HG02970 (cell line): ENCODE measurements around the gene FGFRL1.
A peak's percentile ranks its signal among the peaks of the same experiment; 100 is the strongest.
"Not testable (repeated sequence)": the region's sequence is repeated elsewhere in the genome, so short reads cannot be mapped to it uniquely, and the experiment has no call there.

ENCODE experiments used
- ATAC-seq: cut with Tn5 transposase; IDR thresholded peaks from one replicate; pipeline ENCODE4 v1.9.1; 2021; ENCODE audit warnings: mild to moderate bottlenecking, moderate library complexity, moderate number of reproducible peaks; ENCODE audit not compliant: unreplicated experiment, low FRiP score

Gene FGFRL1

DNA sequence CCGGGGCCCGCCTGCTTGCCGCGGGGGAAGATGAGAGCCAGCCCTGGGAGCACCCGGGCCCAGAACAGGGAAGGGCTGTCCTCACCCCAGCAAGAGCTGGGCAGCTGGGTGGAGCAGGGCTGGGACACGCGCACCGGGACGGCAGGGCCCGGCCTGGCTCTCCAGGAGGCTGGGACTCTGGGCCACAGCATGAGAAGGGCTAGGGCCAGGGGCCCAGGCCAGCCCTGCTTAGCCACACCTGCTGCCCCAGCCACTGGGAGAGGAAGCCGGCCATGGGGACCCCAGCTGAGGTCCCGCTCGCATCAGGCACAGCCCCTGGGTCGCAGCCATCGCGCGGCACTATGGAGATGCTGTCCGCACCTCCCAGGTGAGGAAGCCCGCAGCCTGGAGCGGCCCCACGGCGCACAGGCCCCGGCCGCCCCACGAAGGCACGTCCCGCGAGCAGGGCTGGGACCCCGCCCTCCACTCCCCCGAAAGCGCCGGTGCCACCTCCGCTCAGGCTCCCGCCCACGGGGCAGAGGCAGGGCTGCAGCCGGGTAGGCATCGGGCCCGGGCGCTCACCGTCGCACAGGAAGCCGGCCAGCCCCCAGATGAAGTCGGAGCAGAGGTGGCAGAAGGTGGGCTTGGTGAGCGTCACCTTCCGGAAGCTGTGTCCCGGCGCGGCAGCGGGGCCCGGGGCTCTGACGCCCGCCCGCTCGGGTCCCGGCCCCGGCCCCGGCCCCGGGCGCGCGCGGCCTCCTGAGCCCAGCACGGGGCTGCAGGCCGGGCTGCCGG lies 38.6 kb upstream of the FGFRL1 start:
- ATAC-seq, result peak; percentile 38

DNA sequence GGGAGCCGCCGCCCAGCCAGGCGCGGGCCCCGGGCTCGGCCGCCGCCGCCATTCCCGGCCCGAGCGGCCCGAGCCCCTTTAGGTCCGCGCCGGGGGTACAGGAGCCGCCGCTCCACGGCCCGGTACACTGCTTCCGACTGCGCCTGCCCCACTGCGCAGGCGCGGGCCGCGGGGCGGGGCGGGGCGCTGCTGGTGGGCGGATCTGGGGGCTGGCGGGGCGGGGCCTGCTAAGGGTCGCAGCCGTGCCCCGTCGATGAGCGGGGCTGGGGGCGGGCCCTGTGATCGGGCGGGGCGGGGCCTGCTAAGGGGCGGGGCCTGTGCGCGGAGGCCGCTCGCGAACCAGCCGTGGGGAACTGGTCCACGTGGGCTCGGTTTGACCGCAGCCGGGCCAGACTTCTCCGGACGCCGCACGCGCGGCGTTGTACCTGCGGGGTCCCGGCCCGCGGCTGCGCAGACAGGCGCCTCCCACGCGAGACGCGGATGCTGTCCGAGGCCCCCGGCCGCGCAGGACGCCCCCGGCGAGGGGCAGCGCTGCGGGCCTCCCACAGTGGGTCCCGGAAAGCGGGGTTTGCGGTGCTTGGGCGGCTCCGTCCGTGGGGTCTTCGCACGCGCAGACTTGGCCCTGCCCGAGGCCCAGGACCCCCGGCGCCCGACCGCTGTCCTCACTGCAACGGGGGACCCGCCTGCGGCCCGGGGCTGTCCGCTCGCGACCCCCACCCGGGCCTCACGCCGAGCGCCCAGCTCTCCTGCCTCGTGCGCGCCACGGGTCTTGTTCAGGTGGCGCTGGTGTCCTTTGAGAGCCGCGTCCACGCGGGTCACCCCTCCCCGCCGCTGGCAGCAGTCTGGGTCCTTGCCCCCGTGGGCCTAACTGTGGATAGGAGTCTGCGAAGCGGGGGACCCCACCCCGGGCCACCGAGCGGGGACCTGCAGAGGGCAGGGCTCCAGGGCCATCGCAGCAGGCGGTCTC lies 37.7 kb upstream of the FGFRL1 start, which contains the start of gene DGKQ:
DGKQ (minus strand) TSS at position 139 of the 967 bp plus-strand sequence; CDS start at position 52, 87 bp downstream.
- peak; percentile 74 for ATAC-seq

GRCh38 chr4:974668-975067 lies 36.8 kb upstream of the FGFRL1 start:
- ATAC-seq, result no peak

DNA sequence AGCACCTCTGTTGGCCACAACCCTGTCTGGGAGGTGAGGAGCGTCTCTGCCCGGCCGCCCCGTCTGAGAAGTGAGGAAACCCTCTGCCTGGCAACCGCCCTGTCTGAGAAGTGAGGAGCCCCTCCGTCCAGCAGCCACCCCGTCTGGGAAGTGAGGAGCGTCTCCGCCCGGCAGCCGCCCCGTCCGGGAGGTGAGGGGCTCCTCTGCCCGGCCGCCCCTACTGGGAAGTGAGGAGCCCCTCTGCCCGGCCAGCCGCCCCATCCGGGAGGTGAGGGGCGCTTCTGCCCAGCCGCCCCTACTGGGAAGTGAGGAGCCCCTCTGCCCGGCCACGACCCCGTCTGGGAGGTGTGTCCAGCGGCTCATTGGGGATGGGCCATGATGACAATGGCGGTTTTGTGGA lies 35.4 kb upstream of the FGFRL1 start:
- ATAC-seq, result not testable (repeated sequence)

DNA sequence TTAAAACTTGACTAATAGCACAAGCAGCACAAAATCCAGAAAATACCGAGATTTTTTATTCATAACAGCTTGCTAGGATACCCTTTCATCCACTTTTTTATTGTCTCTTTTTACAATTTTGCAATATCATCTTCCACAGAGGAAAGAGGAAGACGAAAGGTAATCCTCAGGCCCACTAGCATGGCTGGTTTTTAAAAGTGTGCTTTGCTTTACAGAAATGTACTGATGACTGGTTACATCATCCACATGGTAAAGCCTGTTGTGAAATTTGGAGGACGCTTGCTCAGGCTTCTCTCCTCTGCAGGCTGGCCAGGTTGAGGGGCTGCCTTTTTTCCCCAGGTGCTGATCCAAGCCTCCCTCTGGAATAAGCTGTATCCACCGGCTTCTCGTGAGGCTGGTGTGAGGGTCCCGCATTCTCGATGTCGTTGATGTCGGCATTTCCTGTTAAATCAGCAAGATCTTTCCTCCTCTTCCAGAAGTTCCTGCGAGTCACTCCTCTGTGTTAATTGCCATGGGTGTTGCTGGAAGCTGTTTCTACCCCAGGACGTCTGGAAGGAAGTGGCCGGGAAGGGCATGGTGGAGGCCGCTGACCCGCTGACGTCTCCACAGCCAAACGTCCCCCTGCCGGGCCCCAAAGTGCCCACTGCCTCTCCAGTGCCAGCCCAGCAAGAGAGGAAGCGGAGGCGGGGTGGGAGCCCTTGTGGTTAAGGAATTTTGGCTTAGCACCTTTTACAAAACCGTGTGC lies 32.3 kb upstream of the FGFRL1 start:
- no peak for ATAC-seq

DNA sequence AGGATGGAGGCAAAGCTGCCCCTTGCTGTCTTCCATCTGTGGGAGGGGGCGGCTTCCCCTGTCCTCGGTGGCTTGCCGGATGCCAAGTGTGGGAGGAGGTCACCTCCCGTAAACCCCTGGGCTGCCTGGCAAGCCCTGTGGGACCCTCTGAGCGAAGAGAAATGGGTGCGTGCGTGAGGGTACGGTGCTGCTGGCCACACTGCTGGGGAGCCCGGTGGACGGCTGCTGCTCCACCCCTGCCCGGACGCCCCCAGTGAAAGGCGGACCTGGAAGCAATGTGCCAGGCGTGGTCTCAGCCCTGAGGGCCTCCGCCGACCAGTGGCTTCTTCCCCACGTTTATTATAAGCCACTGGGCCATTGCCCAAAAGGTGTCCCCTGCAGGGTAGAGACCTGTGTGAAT lies 29.1 kb upstream of the FGFRL1 start:
- ATAC-seq, result no peak

DNA sequence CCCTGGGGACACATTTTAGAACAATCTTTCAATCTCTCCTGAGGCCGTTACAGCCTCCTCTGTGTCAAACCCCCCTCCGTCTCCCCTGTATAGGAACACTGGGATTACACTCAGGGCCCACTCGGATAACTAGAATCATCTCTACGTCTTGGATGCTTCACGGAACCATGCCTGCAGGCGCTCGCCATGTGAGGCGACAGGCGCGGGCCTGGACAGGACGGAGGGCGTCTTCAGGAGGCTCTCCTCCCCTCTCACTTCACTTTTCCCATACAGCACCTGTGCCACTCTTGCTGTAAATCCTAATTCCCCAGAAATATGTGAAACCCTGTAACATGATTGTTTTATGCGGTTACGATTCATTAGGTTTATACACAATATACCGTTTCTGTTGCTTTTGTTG lies 28.6 kb upstream of the FGFRL1 start:
- no peak for ATAC-seq

GRCh38 chr4:984336-985054 lies 26.9 kb upstream of the FGFRL1 start:
- no peak for ATAC-seq

- no peak for ATAC-seq
Measured at GRCh38 chr4:985123-985830, 26.1 kb upstream of the FGFRL1 start.

DNA sequence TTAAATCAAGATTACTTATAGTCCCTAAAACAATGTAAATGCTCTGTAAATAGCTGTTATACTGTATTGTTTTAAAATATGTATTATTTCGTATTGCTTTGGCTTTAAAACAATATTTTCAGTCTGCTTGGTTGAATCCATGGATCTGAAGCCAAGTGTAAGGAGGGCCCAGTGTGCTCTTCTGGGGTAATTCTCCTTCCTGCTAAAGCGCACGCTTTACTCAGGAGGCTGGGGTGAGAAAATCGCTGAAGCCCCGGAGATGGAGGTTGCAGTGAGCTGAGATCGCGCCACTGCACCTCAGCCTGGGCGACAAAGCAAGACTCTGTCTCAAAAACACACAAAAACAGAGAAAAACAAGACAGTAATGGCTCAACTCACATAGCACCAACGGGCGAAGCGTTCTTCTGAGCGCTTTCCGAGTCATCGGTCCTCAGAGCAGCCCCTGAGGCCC lies 25.0 kb upstream of the FGFRL1 start:
- ATAC-seq, result no peak

- ATAC-seq, result no peak
Measured at GRCh38 chr4:986879-987623, 24.4 kb upstream of the FGFRL1 start, which contains the start of gene IDUA. IDUA (plus strand) TSS chr4:987044; CDS start chr4:987085, 41 bp downstream.

- no peak for ATAC-seq
Measured at GRCh38 chr4:987624-988513, 23.6 kb upstream of the FGFRL1 start.

- no peak for ATAC-seq
Measured at GRCh38 chr4:988726-989721, 22.4 kb upstream of the FGFRL1 start.

DNA sequence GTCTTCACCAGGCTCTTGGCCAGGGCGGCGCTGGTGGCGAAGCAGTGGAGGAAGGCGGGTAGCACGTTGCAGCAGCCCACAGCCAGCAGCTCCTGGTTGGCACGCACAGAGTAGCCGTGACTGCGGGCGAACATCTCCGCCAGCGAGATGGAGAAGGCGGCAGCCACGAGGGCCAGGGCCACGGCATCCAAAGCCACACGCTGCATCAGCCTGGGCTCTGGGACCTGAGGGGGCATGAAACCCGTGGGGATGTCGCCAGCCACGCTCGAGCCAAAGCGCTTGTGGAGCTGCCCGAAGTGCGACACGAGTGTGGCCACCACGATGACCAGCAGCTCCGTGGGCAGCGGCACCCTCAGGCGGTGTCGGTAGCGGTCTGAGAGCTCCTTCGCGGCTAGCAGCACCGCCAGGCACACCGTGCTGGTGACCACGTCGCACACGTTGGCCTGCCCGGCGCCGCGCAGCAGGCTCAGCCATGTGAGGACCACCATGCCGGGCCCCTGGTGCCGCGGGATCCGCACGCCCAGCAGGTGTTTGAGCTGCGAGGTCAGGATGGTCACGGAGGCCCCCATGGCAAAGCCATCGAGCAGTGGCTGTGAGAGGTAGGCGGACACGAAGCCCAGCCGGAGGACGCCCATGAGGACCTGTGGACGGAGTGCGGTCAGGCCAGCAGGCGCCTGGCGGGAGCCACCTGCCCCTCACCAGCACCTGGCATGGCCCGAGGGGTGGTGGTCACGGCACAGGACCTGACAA lies 21.5 kb upstream of the FGFRL1 start:
- ATAC-seq, result no peak

GRCh38 chr4:990746-991367 lies 20.6 kb upstream of the FGFRL1 start:
- ATAC-seq, result no peak
